Endothelial cell (in vitro differentiated cells): Measurements from ENCODE around the gene EIF2S3B. TPM values are rescaled to one million over a fixed set of nuclear protein-coding genes. Genes with fewer than 3 reads are reported as not detected.

Experiments used
- DNase-seq: peaks from one replicate; pipeline ENCODE4 v3.0.0; 2021; ENCODE audit warnings: low spot score
- H3K27ac Mint-ChIP-seq: one replicate; pipeline ENCODE4 v1.8.0; 2021; ENCODE audit warnings: mixed read lengths, inconsistent platforms; ENCODE audit not compliant: unreplicated experiment
- H3K27me3 Mint-ChIP-seq: one replicate; pipeline ENCODE4 v1.8.0; 2021; ENCODE audit warnings: mild to moderate bottlenecking, moderate library complexity, mixed read lengths, inconsistent platforms; ENCODE audit not compliant: unreplicated experiment
- H3K36me3 Mint-ChIP-seq: one replicate; pipeline ENCODE4 v1.8.0; 2021; ENCODE audit warnings: mild to moderate bottlenecking, low read depth, mixed read lengths, inconsistent platforms; ENCODE audit not compliant: unreplicated experiment
- H3K4me1 Mint-ChIP-seq: one replicate; pipeline ENCODE4 v1.8.0; 2021; ENCODE audit warnings: mild to moderate bottlenecking, mixed read lengths, inconsistent platforms; ENCODE audit not compliant: unreplicated experiment
- H3K4me3 Mint-ChIP-seq: one replicate; pipeline ENCODE4 v1.8.0; 2021; ENCODE audit warnings: mild to moderate bottlenecking, mixed read lengths, inconsistent platforms; ENCODE audit not compliant: unreplicated experiment
- H3K9me3 Mint-ChIP-seq: one replicate; pipeline ENCODE4 v1.8.0; 2021; ENCODE audit warnings: mixed read lengths, inconsistent platforms; ENCODE audit not compliant: unreplicated experiment
- CTCF ChIP-seq: fragments of 200-600 bp; sonication (generic); IDR thresholded peaks from one replicate; pipeline ENCODE4 v1.5.0; 2021; ENCODE audit warnings: antibody characterized with exemption; ENCODE audit not compliant: unreplicated experiment
- total RNA-seq: library from RNA; stranded (reverse); fragmentation: NEBNext Ultra II Directional; extraction: Animal tissue kit (Norgen Biotek cat#: 25700); gene quantifications from one replicate; pipeline ENCODE4 v1.2.1, GENCODE V29; 2021; ENCODE audit not compliant: unreplicated experiment

Gene EIF2S3B
- total RNA-seq, 1 donor from 2014 or later: 7.6 TPM

GRCh38 chr12:10554228-10554755, 48.6 kb downstream of the EIF2S3B start:
- TF ChIP-seq CTCF: no peak

GRCh38 chr12:10554756-10555481, 49.2 kb downstream of the EIF2S3B start:
- DNase-seq: no peak
- H3K36me3 Mint-ChIP-seq: no peaks in the 10 kb centered on the region
- H3K27me3 Mint-ChIP-seq: no peaks in the 10 kb centered on the region
- no peak overlapping the region for H3K27ac Mint-ChIP-seq
- no peak for TF ChIP-seq CTCF
- no peak overlapping the region for H3K4me3 Mint-ChIP-seq
- H3K4me1 Mint-ChIP-seq: no peaks in the 10 kb centered on the region
- H3K9me3 Mint-ChIP-seq: no peaks in the 10 kb centered on the region

More at GRCh38 chr12:10554228-10554755, 48.6 kb downstream of the EIF2S3B start:
- H3K4me1 Mint-ChIP-seq: no peaks in the 10 kb centered on the region
- no peak for DNase-seq
- no peak overlapping the region for H3K27ac Mint-ChIP-seq
- no peaks in the 10 kb centered on the region for H3K36me3 Mint-ChIP-seq
- peak overlapping the region; percentile 29 for H3K4me3 Mint-ChIP-seq
- H3K9me3 Mint-ChIP-seq: no peaks in the 10 kb centered on the region
- H3K27me3 Mint-ChIP-seq: no peaks in the 10 kb centered on the region

- H3K4me3 Mint-ChIP-seq: no peak overlapping the region
- no peak overlapping the region for H3K27ac Mint-ChIP-seq
- DNase-seq: no peak
- TF ChIP-seq CTCF: no peak
- H3K36me3 Mint-ChIP-seq: no peaks in the 10 kb centered on the region
- no peaks in the 10 kb centered on the region for H3K9me3 Mint-ChIP-seq
- H3K27me3 Mint-ChIP-seq: no peaks in the 10 kb centered on the region
- no peaks in the 10 kb centered on the region for H3K4me1 Mint-ChIP-seq
Observed at GRCh38 chr12:10557329-10557728, 51.6 kb downstream of the EIF2S3B start.

- no peak overlapping the region for H3K4me3 Mint-ChIP-seq
- H3K9me3 Mint-ChIP-seq: no peaks in the 10 kb centered on the region
- no peaks in the 10 kb centered on the region for H3K27me3 Mint-ChIP-seq
- no peaks in the 10 kb centered on the region for H3K36me3 Mint-ChIP-seq
- H3K4me1 Mint-ChIP-seq: no peaks in the 10 kb centered on the region
- DNase-seq: no peak
- no peak for TF ChIP-seq CTCF
- H3K27ac Mint-ChIP-seq: no peak overlapping the region
Observed at GRCh38 chr12:10557766-10558165, 52.1 kb downstream of the EIF2S3B start.

Other genes starting within 250 kb of the EIF2S3B start
- gene KLRD1, start 198.0 kb upstream of the EIF2S3B start, total RNA-seq: 0.49 TPM
- gene KLRK1, start 115.8 kb upstream of the EIF2S3B start, total RNA-seq: not detected
- gene KLRC4, start 96.1 kb upstream of the EIF2S3B start, total RNA-seq: not detected
- gene KLRC3, start 85.3 kb upstream of the EIF2S3B start, total RNA-seq: not detected
- not detected for gene KLRC2, start 69.9 kb upstream of the EIF2S3B start, total RNA-seq
- gene KLRC1, start 52.5 kb upstream of the EIF2S3B start, total RNA-seq: not detected
- 23.8 TPM for gene MAGOHB, start 107.7 kb downstream of the EIF2S3B start, total RNA-seq
- 11.4 TPM for gene STYK1, start 168.2 kb downstream of the EIF2S3B start, total RNA-seq
- 494 TPM for gene YBX3, start 217.4 kb downstream of the EIF2S3B start, total RNA-seq